Erythroblast (primary cell): Measurements from ENCODE around the gene GLDC.

Experiments
- GATA1 ChIP-seq: IDR thresholded peaks from 2 replicates; pipeline ENCODE4 v1.6.1; 2011; ENCODE audit warnings: low read depth, mild to moderate bottlenecking, control low read depth, low read length, moderate library complexity
- POLR2A ChIP-seq: IDR thresholded peaks from 2 replicates; pipeline ENCODE4 v1.6.1; 2011; ENCODE audit warnings: mild to moderate bottlenecking, low read length

DNA sequence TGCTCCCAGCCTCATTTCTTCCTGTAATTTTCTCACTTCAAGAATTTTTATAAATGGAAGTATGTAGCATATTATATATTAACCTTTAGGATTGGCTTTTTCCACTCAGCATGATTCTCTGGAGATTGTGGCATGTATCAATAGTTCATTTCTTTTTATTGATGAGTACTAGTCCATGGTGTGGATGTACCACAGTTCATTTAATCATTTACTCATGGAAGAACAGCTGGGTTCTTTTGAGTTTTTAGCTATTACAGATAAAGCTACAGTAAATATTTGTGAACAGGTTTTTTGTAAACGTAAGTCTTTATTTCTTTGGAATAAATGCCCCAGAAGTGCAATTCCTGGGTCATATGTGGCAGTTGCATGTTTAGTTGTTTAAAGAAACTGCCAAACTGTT is 156.4 kb downstream of the GLDC start:
- TF ChIP-seq POLR2A (no peak), GATA1 (no peak)
